IPS-18c (cell line): ENCODE measurements around the gene NCAN.
A peak's percentile ranks its signal among the peaks of the same experiment; 100 is the strongest.
"Not testable (repeated sequence)": the region's sequence is repeated elsewhere in the genome, so short reads cannot be mapped to it uniquely, and the experiment has no call there.

ENCODE experiments used
- H3K4me3 ChIP-seq: 2 replicates; pipeline ENCODE4 v1.7.0; 2013; ENCODE audit warnings: low read depth, mild to moderate bottlenecking, low read length, moderate library complexity; ENCODE audit not compliant: insufficient read depth
- H3K9me3 ChIP-seq: one replicate; pipeline ENCODE4 v1.6.1; 2013; ENCODE audit warnings: mild to moderate bottlenecking, low read length, moderate library complexity; ENCODE audit not compliant: control insufficient read depth, insufficient read depth

Gene NCAN

GRCh38 chr19:19238126-19238894 lies 26.6 kb downstream of the NCAN start:
- no peak overlapping the region for H3K4me3 ChIP-seq

GRCh38 chr19:19239675-19240074 lies 27.9 kb downstream of the NCAN start:
- Histone ChIP-seq H3K4me3 (no peak overlapping the region), H3K9me3 (no peaks in the 10 kb centered on the region)

More at GRCh38 chr19:19238126-19238894, 26.6 kb downstream of the NCAN start:
- H3K9me3 ChIP-seq = no peaks in the 10 kb centered on the region

- Histone ChIP-seq H3K4me3 (no peak overlapping the region), H3K9me3 (no peaks in the 10 kb centered on the region)
These were observed 28.7 kb downstream of the NCAN start for GRCh38 chr19:19240476-19240875.

GRCh38 chr19:19250196-19250801 lies 38.5 kb downstream of the NCAN start:
- Histone ChIP-seq H3K9me3 (no peaks in the 10 kb centered on the region), H3K4me3 (no peak overlapping the region)

GRCh38 chr19:19253409-19253808 lies 41.7 kb downstream of the NCAN start:
- H3K4me3 ChIP-seq, H3K9me3 ChIP-seq: not testable (repeated sequence)

GRCh38 chr19:19256072-19256969 lies 44.6 kb downstream of the NCAN start:
- no peaks in the 10 kb centered on the region for H3K9me3 ChIP-seq
- no peak overlapping the region for H3K4me3 ChIP-seq

GRCh38 chr19:19257137-19257536 lies 45.4 kb downstream of the NCAN start:
- Histone ChIP-seq H3K9me3 (no peaks in the 10 kb centered on the region), H3K4me3 (no peak overlapping the region)

- no peak overlapping the region for H3K4me3 ChIP-seq
- no peaks in the 10 kb centered on the region for H3K9me3 ChIP-seq
These were observed 46.3 kb downstream of the NCAN start for GRCh38 chr19:19257836-19258588.

GRCh38 chr19:19258589-19259338 lies 47.0 kb downstream of the NCAN start:
- Histone ChIP-seq H3K9me3 (no peaks in the 10 kb centered on the region), H3K4me3 (no peak overlapping the region)

- Histone ChIP-seq H3K4me3 (no peak overlapping the region), H3K9me3 (no peaks in the 10 kb centered on the region)
These were observed 48.0 kb downstream of the NCAN start for GRCh38 chr19:19259741-19260140.

- Histone ChIP-seq H3K9me3 (no peaks in the 10 kb centered on the region), H3K4me3 (peak overlapping the region; percentile 50)
These were observed 48.9 kb downstream of the NCAN start for GRCh38 chr19:19260417-19261214.

GRCh38 chr19:19261350-19262189 lies 49.8 kb downstream of the NCAN start:
- Histone ChIP-seq H3K4me3 (peak overlapping the region; percentile 50), H3K9me3 (no peaks in the 10 kb centered on the region)

GRCh38 chr19:19262190-19263057 lies 50.7 kb downstream of the NCAN start:
- Histone ChIP-seq H3K9me3 (no peaks in the 10 kb centered on the region), H3K4me3 (peak overlapping the region; percentile 50)

- H3K9me3 ChIP-seq = no peaks in the 10 kb centered on the region
These were observed 52.2 kb downstream of the NCAN start for GRCh38 chr19:19263886-19264487.

More at GRCh38 chr19:19263886-19264487, 52.2 kb downstream of the NCAN start:
- H3K4me3 ChIP-seq = no peak overlapping the region
